NT2/D1 (cell line): Measurements from ENCODE around the gene SDF4.
"Not testable (repeated sequence)": the region's sequence is repeated elsewhere in the genome, so short reads cannot be mapped to it uniquely, and the experiment has no call there.

Experiments used
- DNase-seq: peaks from one replicate; pipeline ENCODE4 v3.0.0-alpha.2; 2011; ENCODE audit warnings: low read depth, low spot score
- H3K27me3 ChIP-seq: 2 replicates; pipeline ENCODE4 v1.6.0; 2011; ENCODE audit warnings: mild to moderate bottlenecking; ENCODE audit not compliant: insufficient read length, insufficient read depth
- H3K36me3 ChIP-seq: 2 replicates; pipeline ENCODE4 v1.6.1; 2011; ENCODE audit warnings: mild to moderate bottlenecking, low read length, mixed read lengths; ENCODE audit not compliant: insufficient read depth, insufficient read length
- H3K4me1 ChIP-seq: 2 replicates; pipeline ENCODE4 v1.5.1; 2011; ENCODE audit not compliant: insufficient read depth, insufficient read length
- H3K4me3 ChIP-seq: 2 replicates; pipeline ENCODE4 v1.5.1; 2011; ENCODE audit warnings: low read depth; ENCODE audit not compliant: insufficient read length
- H3K9ac ChIP-seq: 2 replicates; pipeline ENCODE4 v1.6.0; 2011; ENCODE audit warnings: low read depth; ENCODE audit not compliant: insufficient read length
- H3K9me3 ChIP-seq: 2 replicates; pipeline ENCODE4 v1.5.1; 2011; ENCODE audit warnings: mild to moderate bottlenecking, low read length; ENCODE audit not compliant: insufficient read depth
- SUZ12 ChIP-seq: IDR thresholded peaks from 2 replicates; pipeline ENCODE4 v1.6.1; 2011; ENCODE audit not compliant: insufficient read length, insufficient read depth; ENCODE audit errors: extremely low read depth
- YY1 ChIP-seq: IDR thresholded peaks from 2 replicates; pipeline ENCODE4 v1.6.1; 2011; ENCODE audit not compliant: insufficient read length, insufficient read depth
- ZNF274 ChIP-seq: IDR thresholded peaks from 2 replicates; pipeline ENCODE4 v1.6.1; 2011; ENCODE audit warnings: mild to moderate bottlenecking, low read depth, low read length

SDF4 gene

GRCh38 chr1:1199961-1200875, 31.6 kb downstream of the SDF4 start:
- Histone ChIP-seq H3K9me3 (no peaks in the 10 kb centered on the region), H3K27me3 (no peaks in the 10 kb centered on the region), H3K9ac (no peak overlapping the region), H3K36me3 (no peaks in the 10 kb centered on the region), H3K4me1 (no peaks in the 10 kb centered on the region), H3K4me3 (no peak overlapping the region)
- no peak for DNase-seq
- TF ChIP-seq ZNF274 (no peak), SUZ12 (no peak), YY1 (no peak)

GRCh38 chr1:1199141-1199960, 32.5 kb downstream of the SDF4 start:
- H3K9ac ChIP-seq: no peak overlapping the region
- 0 out of 2 replicates have a peak, but pooled peaks cover 3% of the 10 kb centered on the region for H3K9me3 ChIP-seq
- H3K36me3 ChIP-seq: no peaks in the 10 kb centered on the region
- TF ChIP-seq SUZ12 (no peak), ZNF274 (no peak), YY1 (no peak)
- no peaks in the 10 kb centered on the region for H3K4me1 ChIP-seq
- no peak for DNase-seq
- no peaks in the 10 kb centered on the region for H3K27me3 ChIP-seq
- H3K4me3 ChIP-seq: no peak overlapping the region

GRCh38 chr1:1198423-1199140, 33.2 kb downstream of the SDF4 start:
- no peaks in the 10 kb centered on the region for H3K4me1 ChIP-seq
- DNase-seq: no peak
- H3K9me3 ChIP-seq: 0 out of 2 replicates have a peak, but pooled peaks cover 3% of the 10 kb centered on the region
- no peak overlapping the region for H3K9ac ChIP-seq
- H3K36me3 ChIP-seq: no peaks in the 10 kb centered on the region
- no peak for TF ChIP-seq SUZ12
- no peak for TF ChIP-seq ZNF274
- TF ChIP-seq YY1: no peak
- H3K4me3 ChIP-seq: no peak overlapping the region
- H3K27me3 ChIP-seq: no peaks in the 10 kb centered on the region

- Histone ChIP-seq H3K4me3 (no peak overlapping the region), H3K9ac (no peak overlapping the region), H3K36me3 (no peaks in the 10 kb centered on the region), H3K4me1 (no peaks in the 10 kb centered on the region), H3K9me3 (0 out of 2 replicates have a peak, but pooled peaks cover 3% of the 10 kb centered on the region), H3K27me3 (no peaks in the 10 kb centered on the region)
- TF ChIP-seq SUZ12 (no peak), ZNF274 (no peak), YY1 (no peak)
- no peak for DNase-seq
Measured at GRCh38 chr1:1197551-1198422, 34.0 kb downstream of the SDF4 start.

GRCh38 chr1:1197188-1197500, 34.7 kb downstream of the SDF4 start:
- TF ChIP-seq SUZ12 (no peak), ZNF274 (no peak), YY1 (no peak)
- Histone ChIP-seq H3K4me1 (no peaks in the 10 kb centered on the region), H3K36me3 (no peaks in the 10 kb centered on the region), H3K9me3 (peaks cover 6% of the 10 kb centered on the region; the same call in 1 of the 2 replicates), H3K4me3 (no peak overlapping the region), H3K27me3 (no peaks in the 10 kb centered on the region), H3K9ac (no peak overlapping the region)
- DNase-seq: no peak

GRCh38 chr1:1196431-1197187, 35.2 kb downstream of the SDF4 start:
- no peak for TF ChIP-seq ZNF274
- TF ChIP-seq SUZ12: no peak
- no peak for TF ChIP-seq YY1
- H3K4me1 ChIP-seq: no peaks in the 10 kb centered on the region
- no peak for DNase-seq

GRCh38 chr1:1195726-1196125, 36.1 kb downstream of the SDF4 start:
- H3K27me3 ChIP-seq, DNase-seq, H3K36me3 ChIP-seq, H3K4me3 ChIP-seq, H3K4me1 ChIP-seq, H3K9ac ChIP-seq: not testable (repeated sequence)
- peaks cover 15% of the 10 kb centered on the region; the same call in 1 of the 2 replicates for H3K9me3 ChIP-seq

More at GRCh38 chr1:1196431-1197187, 35.2 kb downstream of the SDF4 start:
- H3K27me3 ChIP-seq: no peaks in the 10 kb centered on the region
- no peak overlapping the region for H3K4me3 ChIP-seq
- no peaks in the 10 kb centered on the region for H3K36me3 ChIP-seq
- H3K9me3 ChIP-seq: peaks cover 11% of the 10 kb centered on the region; the same call in 1 of the 2 replicates
- H3K9ac ChIP-seq: no peak overlapping the region
